Muscle of arm (tissue), 12 donors: ENCODE measurements around the gene FGB. TPM values are rescaled to one million over a fixed set of nuclear protein-coding genes. Genes with fewer than 3 reads are reported as not detected.

Source experiments
- DNase-seq: peaks from one replicate; pipeline ENCODE4 v3.0.0-alpha.2; 2013
- polyA plus RNA-seq, 12 donors: library from polyadenylated mRNA; unstranded; fragments of 120-200 nt; gene quantifications; one replicate each; pipeline ENCODE4 v1.2.1, GENCODE V29; 2013; ENCODE audit not compliant: insufficient read length in 12 of 12

FGB gene
- polyA plus RNA-seq, 12 donors = 0.15 to 37.5 (median 1.8) TPM; not detected in 4

GRCh38 chr4:154564311-154564710 lies 1.5 kb downstream of the FGB start:
- DNase-seq = no peak

GRCh38 chr4:154565704-154566103 lies 2.9 kb downstream of the FGB start:
- no peak for DNase-seq

- DNase-seq = no peak
Measured at GRCh38 chr4:154566639-154567204, 3.9 kb downstream of the FGB start.

DNA sequence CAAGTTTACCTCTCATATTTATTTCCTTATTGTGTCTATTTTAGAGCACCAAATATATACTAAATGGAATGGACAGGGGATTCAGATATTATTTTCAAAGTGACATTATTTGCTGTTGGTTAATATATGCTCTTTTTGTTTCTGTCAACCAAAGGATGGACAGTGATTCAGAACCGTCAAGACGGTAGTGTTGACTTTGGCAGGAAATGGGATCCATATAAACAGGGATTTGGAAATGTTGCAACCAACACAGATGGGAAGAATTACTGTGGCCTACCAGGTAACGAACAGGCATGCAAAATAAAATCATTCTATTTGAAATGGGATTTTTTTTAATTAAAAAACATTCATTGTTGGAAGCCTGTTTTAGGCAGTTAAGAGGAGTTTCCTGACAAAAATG lies 6.2 kb downstream of the FGB start:
- DNase-seq = no peak

GRCh38 chr4:154569584-154569983 lies 6.8 kb downstream of the FGB start:
- DNase-seq = no peak

DNA sequence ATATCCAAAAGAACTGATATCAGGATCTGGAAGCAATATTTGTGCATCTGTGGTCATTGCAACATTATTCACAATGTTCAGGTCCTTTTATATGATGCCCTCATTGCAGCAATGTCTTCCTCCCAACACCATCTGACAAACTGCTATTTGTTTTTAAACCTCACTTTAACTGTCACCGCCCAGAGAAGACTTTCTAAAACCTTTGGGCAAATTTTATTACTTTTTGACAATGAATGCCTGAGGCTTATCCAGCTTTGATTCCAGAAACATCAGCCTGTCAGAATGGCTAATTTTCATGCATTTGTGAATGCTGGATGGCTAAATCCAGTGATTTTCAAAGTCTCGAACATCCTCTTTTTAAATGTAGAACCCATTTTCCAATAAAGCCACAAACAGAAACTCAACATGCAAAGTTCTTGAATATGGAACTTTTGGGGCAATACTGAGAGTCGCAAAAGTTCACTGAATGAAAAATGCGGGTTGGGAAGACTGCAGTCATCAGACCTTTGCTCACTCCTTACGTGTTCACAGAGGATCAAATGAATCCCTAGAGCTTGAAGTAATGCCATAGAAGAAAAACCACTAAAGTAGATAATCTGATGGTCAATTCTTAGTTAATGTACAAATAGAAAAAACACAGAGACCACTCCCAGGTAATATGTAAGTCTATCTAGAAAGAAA lies 10.5 kb downstream of the FGB start:
- DNase-seq = no peak

DNA sequence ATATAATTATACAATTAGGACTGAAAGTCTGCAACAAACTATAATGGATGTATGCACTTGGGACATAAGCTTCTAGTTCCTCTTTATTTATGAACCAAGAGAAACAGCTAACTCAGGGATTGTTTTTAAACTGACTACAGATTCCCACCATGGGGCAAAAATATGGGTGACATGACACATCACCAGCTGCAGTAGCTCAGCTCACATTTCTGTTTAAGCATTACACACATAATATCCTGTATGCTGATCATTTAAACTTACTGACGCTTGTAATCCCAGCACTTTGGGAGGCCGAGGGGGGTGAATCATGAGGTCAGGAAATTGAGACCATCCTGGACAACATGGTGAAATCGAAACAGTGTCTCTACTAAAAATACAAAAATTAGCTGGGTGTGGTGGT lies 11.5 kb downstream of the FGB start:
- DNase-seq = no peak

DNA sequence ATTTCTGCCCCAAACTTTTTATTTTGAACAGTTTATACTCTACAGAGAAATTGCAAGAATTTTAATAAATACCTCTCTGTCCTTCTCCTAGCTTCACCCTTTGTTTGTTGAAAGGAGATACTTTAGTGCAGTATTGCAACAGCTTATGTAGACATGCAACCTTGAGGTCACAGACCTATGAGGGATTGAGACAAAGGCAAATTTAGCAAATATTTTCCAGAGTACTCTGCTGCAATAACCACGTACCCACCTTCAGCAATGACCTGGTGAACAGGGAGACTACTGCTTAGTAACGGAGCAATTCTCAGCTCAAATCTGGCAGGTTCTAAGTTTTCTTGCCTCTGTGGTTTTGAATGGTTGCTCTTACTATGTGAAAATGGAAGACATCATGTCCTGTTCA lies 14.5 kb downstream of the FGB start:
- DNase-seq = no peak

DNA sequence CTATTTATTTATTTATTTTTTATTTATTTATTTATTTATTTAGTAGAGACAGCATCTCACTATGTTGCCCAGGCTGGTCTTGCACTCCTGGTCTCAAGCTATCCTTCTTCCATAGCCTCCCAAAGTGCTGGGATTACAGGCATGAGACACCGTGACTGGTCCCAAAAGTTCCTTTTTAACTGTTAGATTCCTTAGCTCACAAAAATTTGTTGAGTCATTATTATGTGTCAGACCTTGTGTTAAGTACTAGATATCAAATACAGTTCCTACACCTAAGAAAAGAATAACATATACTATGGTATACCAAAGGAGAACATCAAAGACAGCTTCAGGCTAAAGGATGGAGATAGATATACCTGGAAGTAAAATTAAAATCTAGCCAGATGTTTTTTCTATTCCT lies 16.1 kb downstream of the FGB start:
- DNase-seq = no peak

DNA sequence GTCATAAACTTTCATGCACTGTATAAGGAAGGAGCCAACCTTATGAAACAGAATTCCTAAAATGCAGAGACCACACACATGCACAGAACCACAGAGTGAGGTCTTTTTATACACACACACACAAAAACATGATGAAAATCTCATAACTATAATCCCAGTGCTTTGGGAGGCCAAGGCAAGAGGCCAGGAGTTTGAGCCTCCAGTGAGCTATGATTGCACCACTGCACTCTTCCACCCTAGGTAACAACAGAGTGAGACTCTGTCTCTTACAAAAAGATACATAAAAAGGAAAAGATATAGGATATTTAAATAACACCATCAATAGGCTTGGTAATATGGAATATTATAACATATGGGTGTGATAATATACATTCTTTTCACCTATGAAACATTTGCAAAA lies 17.1 kb downstream of the FGB start:
- no peak for DNase-seq

GRCh38 chr4:154582723-154583122 lies 19.9 kb downstream of the FGB start:
- DNase-seq = no peak

GRCh38 chr4:154583230-154583629 lies 20.4 kb downstream of the FGB start:
- DNase-seq = no peak

DNA sequence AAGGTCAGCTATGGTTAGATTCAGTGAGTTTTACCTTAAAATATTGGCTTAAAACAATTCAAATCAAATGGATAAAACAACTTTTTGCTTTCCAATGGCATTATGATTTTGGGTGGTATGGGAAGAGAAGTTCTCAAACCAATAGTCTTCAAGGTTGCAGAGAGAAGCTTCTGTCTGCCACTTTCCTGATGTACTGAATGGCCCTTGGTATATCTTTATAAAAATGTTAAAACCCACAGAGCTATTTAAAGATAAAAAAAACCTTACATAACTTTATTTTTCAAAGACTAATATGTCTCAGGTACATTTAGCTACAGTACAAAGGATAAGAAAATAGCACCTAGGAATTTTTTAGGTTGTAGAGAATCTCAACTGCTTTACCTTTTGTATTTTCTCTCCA lies 20.9 kb downstream of the FGB start:
- DNase-seq = no peak

DNA sequence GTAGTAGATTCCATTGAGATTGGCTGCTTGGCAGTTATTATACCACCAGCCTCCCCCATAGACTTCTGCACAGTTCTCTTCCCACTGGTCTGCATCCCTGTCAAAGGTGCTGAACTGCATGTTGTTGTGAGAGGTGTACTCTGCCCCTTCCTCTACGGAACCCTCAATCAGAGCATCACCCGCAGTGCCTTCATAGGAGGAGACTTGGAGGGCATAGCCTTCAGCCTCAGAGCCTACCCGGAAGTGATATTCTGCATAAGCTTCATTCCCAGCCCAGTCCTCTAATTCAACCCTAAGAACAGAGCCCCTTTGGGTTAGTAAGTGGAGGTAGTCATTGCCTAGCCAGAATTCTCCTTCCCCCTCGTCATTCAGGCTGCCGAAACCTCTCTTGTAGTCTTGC lies 21.4 kb downstream of the FGB start:
- no peak for DNase-seq

DNA sequence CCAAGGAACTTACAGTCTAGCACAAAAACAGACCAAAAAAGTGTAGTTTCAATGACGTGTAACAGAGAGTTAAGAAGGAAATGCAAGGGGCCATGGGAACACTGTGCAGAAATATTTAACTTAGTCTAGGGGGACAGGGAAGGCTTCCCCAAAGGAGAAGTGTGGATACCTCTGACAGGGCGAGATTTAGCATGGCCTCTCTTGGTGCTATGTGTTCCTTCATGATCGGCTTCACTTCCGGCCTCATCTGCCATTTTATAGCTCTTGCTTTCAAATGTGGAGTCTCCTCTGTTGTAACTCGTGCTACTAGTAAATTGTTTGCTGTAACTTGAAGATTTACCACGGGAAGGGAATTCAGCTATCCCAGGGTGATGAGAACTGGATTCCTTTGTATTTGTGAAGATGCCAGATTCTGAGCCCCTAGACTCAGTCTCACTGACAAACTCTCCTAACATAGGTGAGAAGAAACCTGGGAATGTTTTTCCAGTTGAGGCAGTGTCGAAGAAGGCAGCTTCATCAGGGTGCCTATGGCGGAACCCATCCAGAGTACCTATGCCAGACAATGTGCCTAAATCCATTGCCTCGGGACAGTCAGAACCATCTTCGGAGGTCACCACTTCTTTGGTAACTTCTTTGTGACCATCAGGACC lies 22.7 kb downstream of the FGB start:
- no peak for DNase-seq

DNA sequence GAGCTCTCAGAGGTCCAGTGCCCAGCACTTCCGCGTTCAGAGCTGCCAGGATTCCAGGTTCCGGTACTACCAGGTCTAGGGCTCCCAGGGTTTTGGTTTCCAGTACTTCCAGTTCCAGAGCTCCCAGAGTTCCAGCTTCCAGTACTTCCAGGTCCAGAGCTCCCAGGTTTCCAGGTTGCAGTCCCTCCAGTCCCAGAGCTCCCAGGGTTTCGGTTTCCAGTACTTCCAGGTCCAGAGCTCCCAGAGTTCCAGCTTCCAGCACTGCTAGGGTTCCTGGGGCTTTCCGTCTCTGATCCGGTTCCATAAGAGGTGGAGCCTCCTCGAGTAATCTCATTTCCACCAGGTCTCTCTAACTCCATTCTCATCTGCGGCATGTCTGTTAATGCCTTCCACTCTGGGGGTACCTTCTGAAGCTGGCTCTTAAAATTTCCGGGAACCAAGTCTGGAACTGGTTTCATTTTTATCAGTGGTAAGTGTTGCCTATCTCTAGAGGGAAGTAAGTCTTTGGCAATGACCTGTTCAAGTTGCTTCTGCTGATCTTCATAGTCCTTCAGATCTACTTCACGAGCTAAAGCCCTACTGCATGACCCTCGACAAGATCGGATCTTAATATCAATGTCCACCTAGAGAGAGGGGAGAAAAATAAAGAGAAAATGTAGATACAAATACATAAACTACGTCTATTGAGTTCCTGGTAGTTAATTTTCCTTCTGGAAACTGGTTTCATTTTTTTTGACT lies 23.7 kb downstream of the FGB start:
- DNase-seq = no peak

GRCh38 chr4:154588198-154588597 lies 25.4 kb downstream of the FGB start:
- DNase-seq = no peak

DNA sequence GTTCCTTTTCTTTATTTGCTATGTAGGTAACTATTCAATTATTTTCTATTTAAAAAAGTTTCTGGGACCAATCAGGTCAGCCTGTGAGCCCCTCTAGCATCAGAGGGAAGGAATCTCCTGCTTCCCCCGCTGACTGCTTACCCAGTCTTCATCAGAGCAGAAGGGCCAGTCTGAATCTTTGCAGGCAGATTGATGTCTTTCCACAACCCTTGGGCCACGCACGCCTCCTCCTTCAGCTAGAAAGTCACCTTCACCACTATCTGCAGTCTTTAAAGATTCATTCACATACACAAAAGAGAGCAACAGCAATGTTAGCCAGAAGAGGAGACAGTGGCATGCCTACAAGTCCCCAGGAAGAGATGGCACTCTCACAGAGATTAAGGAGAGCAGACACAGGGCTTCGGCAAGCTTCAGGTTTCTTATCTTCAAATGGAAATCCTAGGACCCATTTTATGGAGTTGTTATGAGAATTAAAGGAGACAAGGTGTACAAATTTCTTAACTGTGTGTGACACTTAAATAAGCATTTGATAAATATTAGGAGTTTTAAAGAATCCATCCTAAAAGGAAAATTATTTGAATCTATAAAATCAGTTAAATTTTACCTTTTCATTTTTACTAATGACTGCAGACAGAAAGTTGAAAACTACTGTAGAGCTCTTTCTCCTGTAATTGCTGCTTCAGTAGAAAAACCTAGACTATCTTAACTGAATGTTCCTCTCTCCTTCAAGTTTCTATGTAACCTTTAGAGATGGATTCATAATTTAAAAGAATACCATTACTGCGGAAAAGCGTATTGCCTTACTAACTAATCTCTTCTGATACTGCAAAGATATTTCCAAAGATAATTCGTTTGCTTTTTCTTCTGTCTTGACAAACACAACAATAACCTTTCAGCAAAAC lies 26.7 kb downstream of the FGB start:
- no peak for DNase-seq

DNA sequence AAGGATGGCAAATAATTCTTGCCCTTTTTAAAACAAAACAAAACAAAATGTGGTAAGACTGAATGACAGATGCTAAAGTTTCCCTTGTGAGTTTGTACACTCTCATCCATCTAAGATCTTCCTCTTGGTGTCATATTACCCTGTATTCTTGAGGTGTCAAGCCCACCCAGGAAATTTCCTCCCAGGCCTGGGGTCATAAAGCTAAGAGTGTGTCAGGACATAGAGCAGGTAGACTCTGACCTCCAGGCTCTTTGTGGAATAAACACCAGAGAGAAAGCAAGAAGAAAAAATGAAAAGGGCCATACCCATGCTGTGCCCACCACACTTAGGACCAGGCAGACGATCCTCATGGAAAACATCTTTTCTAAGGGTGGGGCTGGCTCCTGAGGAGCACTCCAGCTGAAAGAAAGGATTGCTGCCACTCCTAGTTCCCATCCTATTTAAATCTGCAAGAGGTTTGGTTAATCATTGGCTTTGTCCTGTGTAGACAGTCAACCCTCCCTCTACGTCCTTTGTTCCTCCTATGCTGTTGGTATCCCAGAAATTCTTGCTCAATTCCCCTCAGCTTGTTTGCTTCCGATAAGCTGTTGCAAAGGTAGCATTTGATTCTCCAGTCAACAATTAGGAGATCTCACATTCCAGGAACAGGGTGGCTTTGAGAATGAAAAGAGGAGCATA lies 27.7 kb downstream of the FGB start, which contains the start of gene FGA:
Gene FGA (minus strand): TSS at position 414 of the 678 bp plus-strand sequence. CDS start 55 bp downstream, at position 359.
- no peak for DNase-seq

GRCh38 chr4:154591890-154592289 lies 29.1 kb downstream of the FGB start:
- no peak for DNase-seq

- DNase-seq = no peak
Measured at GRCh38 chr4:154593868-154594267, 31.1 kb downstream of the FGB start.
